WTC11 (cell line): ENCODE data around the gene WFS1. TPM values are rescaled to one million over a fixed set of nuclear protein-coding genes. Genes with fewer than 3 reads are reported as not detected.

Source experiments
- AR ChIP-seq: fragments of 250-450 bp; sonication (Bioruptor Pico); IDR thresholded peaks from 2 replicates; pipeline ENCODE4 v1.9.0; 2021; ENCODE audit warnings: mild to moderate bottlenecking
- ATF3 ChIP-seq: sonication (generic); formaldehyde crosslinking; conservative IDR thresholded peaks from 2 replicates; pipeline ENCODE4 v1.8.1; 2022; ENCODE audit warnings: mild to moderate bottlenecking, missing genetic modification reagents
- CDX4 ChIP-seq: fragments of 250-450 bp; sonication (Bioruptor Pico); IDR thresholded peaks from 2 replicates; pipeline ENCODE4 v1.9.0; 2021; ENCODE audit warnings: moderate library complexity, mild to moderate bottlenecking, inconsistent platforms, borderline replicate concordance
- CREB1 ChIP-seq: sonication (generic); formaldehyde crosslinking; IDR thresholded peaks from 2 replicates; pipeline ENCODE4 v1.8.0; 2023; ENCODE audit warnings: mild to moderate bottlenecking, missing genetic modification reagents
- ERG ChIP-seq: fragments of 250-450 bp; sonication (Bioruptor Pico); IDR thresholded peaks from 2 replicates; pipeline ENCODE4 v1.8.0; 2021; ENCODE audit warnings: mild to moderate bottlenecking
- ESRRA ChIP-seq: sonication (generic); formaldehyde crosslinking; IDR thresholded peaks from 2 replicates; pipeline ENCODE4 v1.8.1; 2022; ENCODE audit warnings: mild to moderate bottlenecking, missing genetic modification reagents, borderline replicate concordance
- ETV6 ChIP-seq: sonication (generic); formaldehyde crosslinking; IDR thresholded peaks from 2 replicates; pipeline ENCODE4 v1.8.1; 2022; ENCODE audit warnings: mild to moderate bottlenecking, missing genetic modification reagents
- FOXK1 ChIP-seq: sonication (generic); formaldehyde crosslinking; IDR thresholded peaks from 2 replicates; pipeline ENCODE4 v1.8.0; 2022; ENCODE audit warnings: mild to moderate bottlenecking, moderate library complexity, missing genetic modification reagents
- GTF2I ChIP-seq: fragments of 250-450 bp; sonication (Bioruptor Pico); conservative IDR thresholded peaks from 2 replicates; pipeline ENCODE4 v1.4.0; 2021; ENCODE audit warnings: mild to moderate bottlenecking
- JAZF1 ChIP-seq: fragments of 250-450 bp; sonication (Bioruptor Pico); IDR thresholded peaks from 2 replicates; pipeline ENCODE4 v1.9.0; 2021; ENCODE audit warnings: moderate library complexity, mild to moderate bottlenecking, inconsistent platforms
- JUN ChIP-seq: sonication (generic); formaldehyde crosslinking; IDR thresholded peaks from 2 replicates; pipeline ENCODE4 v1.8.0; 2023; ENCODE audit warnings: mild to moderate bottlenecking, missing genetic modification reagents
- MXD4 ChIP-seq: fragments of 250-450 bp; sonication (Bioruptor Pico); IDR thresholded peaks from 2 replicates; pipeline ENCODE4 v1.8.0; 2021; ENCODE audit warnings: mild to moderate bottlenecking, moderate library complexity, borderline replicate concordance
- RORB ChIP-seq: fragments of 250-450 bp; sonication (Bioruptor Pico); IDR thresholded peaks from 2 replicates; pipeline ENCODE4 v1.9.0; 2021; ENCODE audit warnings: mild to moderate bottlenecking
- SMAD4 ChIP-seq: sonication (generic); formaldehyde crosslinking; IDR thresholded peaks from 2 replicates; pipeline ENCODE4 v1.8.0; 2022; ENCODE audit warnings: mild to moderate bottlenecking, missing genetic modification reagents
- SP1 ChIP-seq: sonication (generic); formaldehyde crosslinking; conservative IDR thresholded peaks from 2 replicates; pipeline ENCODE4 v1.8.1; 2022; ENCODE audit warnings: missing genetic modification reagents
- STAT6 ChIP-seq: sonication (generic); formaldehyde crosslinking; conservative IDR thresholded peaks from 2 replicates; pipeline ENCODE4 v1.8.1; 2023; ENCODE audit warnings: mild to moderate bottlenecking, low read depth, missing genetic modification reagents, moderate library complexity
- TCF7 ChIP-seq: sonication (generic); formaldehyde crosslinking; IDR thresholded peaks from 2 replicates; pipeline ENCODE4 v1.8.0; 2022; ENCODE audit warnings: mild to moderate bottlenecking, low read depth, missing genetic modification reagents, moderate library complexity
- TEAD1 ChIP-seq: sonication (generic); formaldehyde crosslinking; IDR thresholded peaks from 2 replicates; pipeline ENCODE4 v1.8.0; 2022; ENCODE audit warnings: mild to moderate bottlenecking, missing genetic modification reagents
- TP53 ChIP-seq: sonication (generic); formaldehyde crosslinking; IDR thresholded peaks from 2 replicates; pipeline ENCODE4 v1.8.1; 2023; ENCODE audit warnings: mild to moderate bottlenecking, missing genetic modification reagents
- USF1 ChIP-seq: sonication (generic); formaldehyde crosslinking; IDR thresholded peaks from 2 replicates; pipeline ENCODE4 v1.8.0; 2022; ENCODE audit warnings: mild to moderate bottlenecking, missing genetic modification reagents
- ZBTB21 ChIP-seq: sonication (generic); formaldehyde crosslinking; IDR thresholded peaks from 2 replicates; pipeline ENCODE4 v1.8.1; 2023; ENCODE audit warnings: mild to moderate bottlenecking, missing genetic modification reagents, borderline replicate concordance
- ZNF121 ChIP-seq: sonication (generic); formaldehyde crosslinking; IDR thresholded peaks from 2 replicates; pipeline ENCODE4 v1.8.0; 2023; ENCODE audit warnings: missing genetic modification reagents
- ZNF219 ChIP-seq: sonication (generic); formaldehyde crosslinking; IDR thresholded peaks from 2 replicates; pipeline ENCODE4 v1.8.0; 2023; ENCODE audit warnings: missing genetic modification reagents, mild to moderate bottlenecking, borderline replicate concordance
- ZNF263 ChIP-seq: sonication (generic); formaldehyde crosslinking; IDR thresholded peaks from 2 replicates; pipeline ENCODE4 v1.8.1; 2022; ENCODE audit warnings: low read depth, mild to moderate bottlenecking, moderate library complexity, missing genetic modification reagents
- ZNF416 ChIP-seq: fragments of 250-450 bp; sonication (Bioruptor Pico); IDR thresholded peaks from 2 replicates; pipeline ENCODE4 v1.9.0; 2021; ENCODE audit warnings: mild to moderate bottlenecking, inconsistent platforms
- ZNF423 ChIP-seq: fragments of 250-450 bp; sonication (Bioruptor Pico); IDR thresholded peaks from 2 replicates; pipeline ENCODE4 v2.1.2; 2022; ENCODE audit warnings: mild to moderate bottlenecking, moderate library complexity
- ZNF532 ChIP-seq: fragments of 250-450 bp; sonication (Bioruptor Pico); IDR thresholded peaks from 2 replicates; pipeline ENCODE4 v1.9.0; 2021; ENCODE audit warnings: mild to moderate bottlenecking, borderline replicate concordance
- total RNA-seq: library from RNA; stranded (reverse); gene quantifications from 3 replicates; pipeline ENCODE4 v1.2.3, GENCODE V29; 2021

Gene WFS1
- total RNA-seq, 1 experiment from 2014 or later = 34.7 TPM

- TF ChIP-seq ZNF532 (no peak), GTF2I (CRISPR knock-in tag) (no peak), FOXK1 (CRISPR knock-in tag) (no peak), ZNF263 (CRISPR knock-in tag) (no peak), TEAD1 (CRISPR knock-in tag) (no peak), RORB (CRISPR knock-in tag) (no peak), JAZF1 (CRISPR knock-in tag) (no peak), AR (CRISPR knock-in tag) (no peak), USF1 (CRISPR knock-in tag) (no peak), ZBTB21 (CRISPR knock-in tag) (no peak), ZNF423 (CRISPR knock-in tag) (peak; percentile 34; the same call in 1 of the 2 replicates), ESRRA (CRISPR knock-in tag) (no peak), ETV6 (CRISPR knock-in tag) (no peak), TP53 (CRISPR knock-in tag) (no peak), ERG (CRISPR knock-in tag) (no peak), TCF7 (no peak), JUN (CRISPR knock-in tag) (no peak), ATF3 (CRISPR knock-in tag) (no peak), CDX4 (CRISPR knock-in tag) (no peak), SP1 (CRISPR knock-in tag) (no peak), ZNF121 (CRISPR knock-in tag) (no peak), CREB1 (CRISPR knock-in tag) (no peak), ZNF219 (no peak), MXD4 (CRISPR knock-in tag) (no peak), SMAD4 (CRISPR knock-in tag) (no peak), ZNF416 (CRISPR knock-in tag) (no peak), STAT6 (CRISPR knock-in tag) (no peak)
These were observed 39.4 kb downstream of the WFS1 start (continued) for GRCh38 chr4:6308899-6309643.
